CD4-positive, alpha-beta memory T cell (primary cell): ENCODE measurements around the gene PCDHB7. TPM values are rescaled to one million over a fixed set of nuclear protein-coding genes. Genes with fewer than 3 reads are reported as not detected.
A peak's percentile ranks its signal among the peaks of the same experiment; 100 is the strongest.
"Not testable (repeated sequence)": the region's sequence is repeated elsewhere in the genome, so short reads cannot be mapped to it uniquely, and the experiment has no call there.

ENCODE experiments used
- CTCF ChIA-PET: fragments of 350-600 bp; sonication (Branson Sonifier 250); formaldehyde crosslinking; loops from one replicate; lab custom pipeline; 2021; ENCODE audit warnings: inconsistent platforms; ENCODE audit not compliant: partially characterized antibody; lab: Charles Lee
- POLR2A ChIA-PET: fragments of 350-600 bp; sonication (Branson Sonifier 250); formaldehyde crosslinking; loops from one replicate; lab custom pipeline; 2021; ENCODE audit not compliant: partially characterized antibody; lab: Charles Lee
- DNase-seq, 5 donors: peaks; one replicate each; pipeline versions ENCODE4 v3.0.0 to v3.0.0-alpha.2; 2020 to 2022; ENCODE audit warnings: mixed read lengths in 1 of 5
- H3K27ac ChIP-seq: one replicate; pipeline ENCODE4 v1.7.0; 2013; ENCODE audit warnings: low read depth, low read length
- H3K27me3 ChIP-seq: 2 replicates; pipeline ENCODE4 v1.7.0; 2013; ENCODE audit warnings: mild to moderate bottlenecking, low read length, moderate library complexity; ENCODE audit not compliant: insufficient read depth
- H3K36me3 ChIP-seq: 2 replicates; pipeline ENCODE4 v1.7.0; 2013; ENCODE audit warnings: mild to moderate bottlenecking, low read length, moderate library complexity; ENCODE audit not compliant: insufficient read depth
- H3K4me1 ChIP-seq: 2 replicates; pipeline ENCODE4 v1.7.0; 2013; ENCODE audit warnings: mild to moderate bottlenecking, low read length, moderate library complexity; ENCODE audit not compliant: insufficient read depth
- H3K4me3 ChIP-seq, 2 donors: one replicate each; pipeline ENCODE4 v1.7.0; 2013; ENCODE audit warnings: low read length in 2 of 2, mild to moderate bottlenecking in 1 of 2
- H3K9me3 ChIP-seq, 2 donors: one replicate each; pipeline ENCODE4 v1.7.0; 2013; ENCODE audit warnings: low read length in 2 of 2, control low read depth in 1 of 2; ENCODE audit not compliant: control insufficient read depth in 1 of 2
- H3K27ac Mint-ChIP-seq, 7 donors: one replicate each; pipeline ENCODE4 v1.8.0; 2020 to 2021; ENCODE audit warnings: mixed read lengths in 7 of 7, mild to moderate bottlenecking in 6 of 7, inconsistent platforms in 3 of 7, moderate library complexity in 3 of 7
- H3K27me3 Mint-ChIP-seq, 2 donors: one replicate each; pipeline ENCODE4 v1.8.0; 2020 to 2021; ENCODE audit warnings: mixed read lengths in 2 of 2
- H3K36me3 Mint-ChIP-seq, 2 donors: one replicate each; pipeline ENCODE4 v1.8.0; 2020 to 2021; ENCODE audit warnings: mixed read lengths in 2 of 2, inconsistent platforms in 1 of 2, mild to moderate bottlenecking in 1 of 2
- H3K4me1 Mint-ChIP-seq, 4 donors: one replicate each; pipeline ENCODE4 v1.8.0; 2020 to 2021; ENCODE audit warnings: mixed read lengths in 4 of 4, mild to moderate bottlenecking in 1 of 4
- H3K4me3 Mint-ChIP-seq, 8 donors: one replicate each; pipeline ENCODE4 v1.8.0; 2020 to 2021; ENCODE audit warnings: mixed read lengths in 8 of 8, mild to moderate bottlenecking in 7 of 8, moderate library complexity in 6 of 8, inconsistent platforms in 3 of 8
- H3K9me3 Mint-ChIP-seq, 8 donors: one replicate each; pipeline ENCODE4 v1.8.0; 2020 to 2021; ENCODE audit warnings: mixed read lengths in 8 of 8, mild to moderate bottlenecking in 5 of 8, inconsistent platforms in 3 of 8, moderate library complexity in 1 of 8
- intact Hi-C: fragments of 100-400 bp; cut with micrococcal nuclease; formaldehyde crosslinking; loops from one replicate; pipeline ENCODE4 v1.15.1; 2023
- polyA plus RNA-seq, 2 donors: library from polyadenylated mRNA; unstranded; fragments of 300-500 nt; fragmentation: Illumina TruSeq; gene quantifications; one replicate each; pipeline ENCODE4 v1.2.3, GENCODE V29; 2021
- total RNA-seq, 2 experiments: library from RNA; stranded (reverse); gene quantifications; one replicate each; pipeline ENCODE4 v1.2.3, GENCODE V29; 2021

PCDHB7 gene
- total and polyA plus RNA-seq, 4 experiments from 2014 or later = not detected

GRCh38 chr5:141194332-141194731 lies 21.9 kb downstream of the PCDHB7 start:
- H3K4me1 ChIP-seq, DNase-seq, H3K36me3 Mint-ChIP-seq, H3K4me3 ChIP-seq, H3K27me3 ChIP-seq, H3K4me3 Mint-ChIP-seq, POLR2A ChIA-PET, CTCF ChIA-PET, H3K36me3 ChIP-seq, H3K9me3 ChIP-seq, H3K27ac ChIP-seq, intact Hi-C loops, H3K4me1 Mint-ChIP-seq: not testable (repeated sequence)
- H3K27ac Mint-ChIP-seq = peak overlapping the region in 1 of 7 donors; percentile 35
- H3K9me3 Mint-ChIP-seq = peaks cover 3 to 72% (median 60%) of the 10 kb centered on the region in 8 donors
- peaks cover 21 to 29% of the 10 kb centered on the region in 2 donors for H3K27me3 Mint-ChIP-seq

DNA sequence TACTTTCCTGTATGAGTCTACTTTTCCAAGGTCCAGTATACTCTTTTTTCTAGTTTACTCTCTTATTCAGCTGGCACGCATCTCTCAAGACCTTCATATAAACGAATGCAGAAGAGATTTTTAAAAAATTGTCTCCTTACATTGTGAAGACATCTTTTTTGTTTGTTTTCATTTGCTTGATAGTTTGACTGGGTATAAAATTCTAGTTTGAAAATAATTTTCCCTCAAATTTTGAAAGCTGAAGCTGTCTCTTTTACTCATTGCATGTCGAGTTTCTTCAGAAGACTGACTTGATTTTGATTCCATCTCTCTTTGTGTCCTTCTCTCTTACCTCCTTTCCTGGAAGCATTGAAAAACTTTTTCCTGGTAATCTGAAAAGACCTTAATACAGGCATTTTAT lies 23.9 kb downstream of the PCDHB7 start:
- H3K4me1 Mint-ChIP-seq = peaks cover 0 to 12% (median under 1%) of the 10 kb centered on the region in 4 donors
- H3K4me3 ChIP-seq = no peak overlapping the region
- H3K27me3 ChIP-seq = no peaks in the 10 kb centered on the region
- H3K36me3 Mint-ChIP-seq = peaks cover 3 to 4% of the 10 kb centered on the region in 2 donors
- no peak overlapping the region for H3K27ac Mint-ChIP-seq
- CTCF ChIA-PET = interaction anchor here (1.2 kb wide), 1 partner anchor 27 kb away, joined by 3 read pairs; the partner anchor contains the start of gene PCDHB14
- H3K27ac ChIP-seq = no peak overlapping the region
- POLR2A ChIA-PET = no interaction called here
- H3K36me3 ChIP-seq = no peaks in the 10 kb centered on the region
- no peak overlapping the region for H3K4me3 Mint-ChIP-seq
- H3K4me1 ChIP-seq = no peaks in the 10 kb centered on the region
- DNase-seq = no peak
- intact Hi-C loops = no loop called here
- H3K27me3 Mint-ChIP-seq = peaks cover 25 to 30% of the 10 kb centered on the region in 2 donors
- H3K9me3 Mint-ChIP-seq = peaks cover 7 to 80% (median 69%) of the 10 kb centered on the region in 8 donors
- no peaks in the 10 kb centered on the region for H3K9me3 ChIP-seq

DNA sequence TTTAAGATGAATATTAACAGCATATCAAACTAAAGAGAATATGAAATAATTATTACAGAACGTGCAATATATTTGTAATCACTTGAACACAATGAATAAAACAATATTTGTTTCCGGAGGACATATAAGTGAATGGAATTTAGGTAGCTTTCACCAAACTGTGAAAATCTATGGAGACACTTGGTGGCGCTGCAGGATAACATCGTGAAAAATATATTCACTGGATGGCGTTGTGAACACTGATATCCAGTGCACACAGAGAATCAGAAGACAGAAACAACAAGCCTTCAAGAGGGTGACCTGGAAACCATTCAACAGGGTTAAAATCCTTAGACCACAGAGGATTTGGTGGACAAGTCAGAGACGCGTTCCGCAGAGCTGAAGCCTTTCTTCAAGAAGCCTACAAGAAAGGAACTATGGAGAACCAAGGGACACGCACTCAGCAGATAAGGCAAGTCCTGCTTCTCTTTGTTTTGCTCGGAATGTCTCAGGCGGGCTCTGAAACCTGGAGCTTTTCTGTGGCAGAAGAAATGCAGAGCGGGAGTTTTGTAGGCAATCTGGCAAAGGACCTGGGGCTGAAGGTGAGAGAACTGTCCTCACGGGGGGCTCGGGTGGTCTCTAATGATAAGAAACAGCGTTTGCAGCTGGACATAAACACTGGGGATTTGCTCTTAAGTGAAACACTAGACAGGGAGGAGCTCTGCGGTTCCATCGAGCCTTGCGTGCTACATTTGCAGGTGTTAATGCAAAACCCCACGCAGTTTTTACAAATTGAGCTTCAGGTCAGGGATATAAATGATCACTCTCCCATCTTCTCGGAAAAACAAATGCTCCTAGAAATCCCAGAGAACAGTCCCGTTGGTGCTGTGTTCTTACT lies 27.2 kb downstream of the PCDHB7 start, which contains the start of gene PCDHB11:
PCDHB11 (plus strand) TSS at position 269 of the 877 bp plus-strand sequence; CDS start at position 417, 148 bp downstream.
- Mint-ChIP-seq H3K36me3 (peaks cover 0 to 3% of the 10 kb centered on the region in 2 donors), H3K9me3 (peaks cover 7 to 70% (median 57%) of the 10 kb centered on the region in 8 donors), H3K4me3 (peak within 1 kb of the TSS in 2 of 8 donors; percentile 9 to 31), H3K27me3 (peaks cover 18 to 23% of the 10 kb centered on the region in 2 donors), H3K27ac (no peak within 1 kb of the TSS), H3K4me1 (peaks cover 0 to 5% (median 0%) of the 10 kb centered on the region in 4 donors)
- ChIA-PET POLR2A (no interaction called here), CTCF (interaction anchor here (0.9 to 1.1 kb wide), 2 partner anchors 12 to 357 kb away, joined by 3 to 5 read pairs; partner anchors contain the start of gene PCDHB9)
- H3K9me3 ChIP-seq = no peaks in the 10 kb centered on the region
- intact Hi-C loops = no loop called here
- H3K27me3 ChIP-seq = no peaks in the 10 kb centered on the region
- no peak within 1 kb of the TSS for H3K27ac ChIP-seq
- no peak within 1 kb of the TSS for H3K4me3 ChIP-seq
- H3K4me1 ChIP-seq = no peaks in the 10 kb centered on the region
- no peak for DNase-seq
- no peaks in the 10 kb centered on the region for H3K36me3 ChIP-seq

GRCh38 chr5:141201126-141201525 lies 28.7 kb downstream of the PCDHB7 start:
- H3K27me3 ChIP-seq, H3K9me3 ChIP-seq, POLR2A ChIA-PET, intact Hi-C loops, H3K4me3 ChIP-seq, H3K36me3 Mint-ChIP-seq, H3K36me3 ChIP-seq, H3K4me3 Mint-ChIP-seq, H3K27ac Mint-ChIP-seq, CTCF ChIA-PET, DNase-seq, H3K4me1 Mint-ChIP-seq, H3K27ac ChIP-seq, H3K4me1 ChIP-seq: not testable (repeated sequence)
- H3K27me3 Mint-ChIP-seq = peaks cover 19 to 23% of the 10 kb centered on the region in 2 donors
- H3K9me3 Mint-ChIP-seq = peaks cover 7 to 58% (median 50%) of the 10 kb centered on the region in 8 donors

DNA sequence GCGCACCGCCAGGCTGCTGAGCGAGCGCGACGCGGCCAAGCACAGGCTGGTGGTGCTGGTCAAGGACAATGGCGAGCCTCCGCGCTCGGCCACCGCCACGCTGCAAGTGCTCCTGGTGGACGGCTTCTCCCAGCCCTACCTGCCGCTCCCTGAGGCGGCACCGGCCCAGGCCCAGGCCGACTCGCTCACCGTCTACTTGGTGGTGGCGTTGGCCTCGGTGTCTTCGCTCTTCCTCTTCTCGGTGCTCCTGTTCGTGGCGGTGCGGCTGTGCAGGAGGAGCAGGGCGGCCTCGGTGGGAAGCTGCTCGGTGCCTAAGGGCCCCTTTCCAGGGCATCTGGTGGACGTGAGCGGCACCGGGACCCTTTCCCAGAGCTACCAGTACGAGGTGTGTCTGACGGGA lies 29.2 kb downstream of the PCDHB7 start:
- H3K36me3 ChIP-seq, H3K4me1 ChIP-seq, intact Hi-C loops, H3K4me3 Mint-ChIP-seq, H3K27ac ChIP-seq, H3K4me1 Mint-ChIP-seq, H3K36me3 Mint-ChIP-seq, CTCF ChIA-PET, POLR2A ChIA-PET, H3K9me3 ChIP-seq, DNase-seq, H3K4me3 ChIP-seq, H3K27ac Mint-ChIP-seq, H3K27me3 ChIP-seq: not testable (repeated sequence)
- Mint-ChIP-seq H3K9me3 (peaks cover 7 to 52% (median 45%) of the 10 kb centered on the region in 8 donors), H3K27me3 (peaks cover 23 to 27% of the 10 kb centered on the region in 2 donors)

DNA sequence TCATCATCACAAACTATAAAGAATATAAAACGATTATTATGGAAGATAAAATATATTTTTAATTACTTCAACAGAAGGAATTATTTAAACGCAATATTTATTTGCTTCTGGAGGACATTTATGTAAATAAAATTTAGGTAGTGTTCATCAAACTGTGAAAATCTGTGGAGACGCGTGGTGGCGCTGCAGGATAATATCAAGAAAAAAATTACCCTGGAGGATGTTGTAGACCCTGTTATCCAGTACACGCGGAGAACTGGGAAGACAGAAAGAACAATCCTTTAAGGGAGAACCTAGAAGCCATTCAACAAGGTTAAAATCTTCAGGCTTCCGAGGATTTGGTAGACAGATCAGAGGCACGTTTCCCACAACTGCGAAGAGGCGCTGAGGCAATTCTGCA lies 36.0 kb downstream of the PCDHB7 start, which contains the start of gene PCDHB12:
PCDHB12 (plus strand) TSS at position 242 of the 400 bp plus-strand sequence. CDS start 189 bp downstream, outside the sequence.
- Mint-ChIP-seq H3K9me3 (peaks cover 0 to 23% (median 16%) of the 10 kb centered on the region in 8 donors), H3K27ac (peak within 1 kb of the TSS in 1 of 7 donors; percentile 73), H3K4me3 (peak within 1 kb of the TSS in 2 of 8 donors; percentile 29 to 43), H3K27me3 (peaks cover 31% of the 10 kb centered on the region in 2 donors), H3K4me1 (peaks cover 0 to under 1% (median under 1%) of the 10 kb centered on the region in 4 donors), H3K36me3 (no peaks in the 10 kb centered on the region)
- POLR2A ChIA-PET = no interaction called here
- Histone ChIP-seq H3K27ac (no peak within 1 kb of the TSS), H3K4me3 (no peak within 1 kb of the TSS), H3K9me3 (no peaks in the 10 kb centered on the region), H3K4me1 (no peaks in the 10 kb centered on the region), H3K36me3 (no peaks in the 10 kb centered on the region), H3K27me3 (peaks cover 13% of the 10 kb centered on the region)
- intact Hi-C loops = no loop called here
- no peak for DNase-seq
- CTCF ChIA-PET = interaction anchor here (1.0 kb wide), 1 partner anchor 10 kb away, joined by 3 read pairs; no protein-coding TSS in a partner anchor

- H3K27ac Mint-ChIP-seq, H3K4me3 ChIP-seq, intact Hi-C loops, H3K9me3 ChIP-seq, H3K4me1 Mint-ChIP-seq, H3K4me1 ChIP-seq, H3K4me3 Mint-ChIP-seq, DNase-seq, H3K36me3 Mint-ChIP-seq, H3K27ac ChIP-seq, CTCF ChIA-PET, H3K36me3 ChIP-seq, POLR2A ChIA-PET: not testable (repeated sequence)
- Mint-ChIP-seq H3K9me3 (peaks cover 0 to 33% (median 25%) of the 10 kb centered on the region in 8 donors), H3K27me3 (peaks cover 39 to 46% of the 10 kb centered on the region in 2 donors)
- H3K27me3 ChIP-seq = peaks cover 14% of the 10 kb centered on the region
Observed at GRCh38 chr5:141210281-141210680, 37.8 kb downstream of the PCDHB7 start.
